Measurements from ENCODE around the gene GTPBP4.

GRCh38 chr10:1063232-1063865 lies 75.1 kb downstream of the GTPBP4 start:
- TF ChIP-seq, protein P1, sequence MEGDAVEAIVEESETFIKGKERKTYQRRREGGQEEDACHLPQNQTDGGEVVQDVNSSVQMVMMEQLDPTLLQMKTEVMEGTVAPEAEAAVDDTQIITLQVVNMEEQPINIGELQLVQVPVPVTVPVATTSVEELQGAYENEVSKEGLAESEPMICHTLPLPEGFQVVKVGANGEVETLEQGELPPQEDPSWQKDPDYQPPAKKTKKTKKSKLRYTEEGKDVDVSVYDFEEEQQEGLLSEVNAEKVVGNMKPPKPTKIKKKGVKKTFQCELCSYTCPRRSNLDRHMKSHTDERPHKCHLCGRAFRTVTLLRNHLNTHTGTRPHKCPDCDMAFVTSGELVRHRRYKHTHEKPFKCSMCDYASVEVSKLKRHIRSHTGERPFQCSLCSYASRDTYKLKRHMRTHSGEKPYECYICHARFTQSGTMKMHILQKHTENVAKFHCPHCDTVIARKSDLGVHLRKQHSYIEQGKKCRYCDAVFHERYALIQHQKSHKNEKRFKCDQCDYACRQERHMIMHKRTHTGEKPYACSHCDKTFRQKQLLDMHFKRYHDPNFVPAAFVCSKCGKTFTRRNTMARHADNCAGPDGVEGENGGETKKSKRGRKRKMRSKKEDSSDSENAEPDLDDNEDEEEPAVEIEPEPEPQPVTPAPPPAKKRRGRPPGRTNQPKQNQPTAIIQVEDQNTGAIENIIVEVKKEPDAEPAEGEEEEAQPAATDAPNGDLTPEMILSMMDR (IDR thresholded peaks at IDR 0.05): no peak
- TF ChIP-seq EP300 (IDR thresholded peaks at IDR 0.05): no peak
- no peak for TF ChIP-seq POLR2A (IDR thresholded peaks at IDR 0.05)

All from gastroesophageal sphincter (tissue), 3 donors.